HUES6 (cell line): ENCODE data around the gene ESPNL.

Experiments
- H3K27ac ChIP-seq: 2 replicates; pipeline ENCODE4 v1.7.0; 2013; ENCODE audit warnings: low read depth, mild to moderate bottlenecking, low read length, inconsistent platforms
- H3K27me3 ChIP-seq: 2 replicates; pipeline ENCODE4 v1.6.1; 2013; ENCODE audit warnings: low read length; ENCODE audit not compliant: control insufficient read depth, insufficient read depth
- H3K36me3 ChIP-seq: 2 replicates; pipeline ENCODE4 v1.6.1; 2013; ENCODE audit warnings: low read length; ENCODE audit not compliant: control insufficient read depth, insufficient read depth
- H3K4me1 ChIP-seq: 2 replicates; pipeline ENCODE4 v1.6.1; 2013; ENCODE audit warnings: low read length; ENCODE audit not compliant: control insufficient read depth, insufficient read depth
- H3K4me3 ChIP-seq: 2 replicates; pipeline ENCODE4 v1.5.1; 2013; ENCODE audit warnings: low read depth, low read length
- H3K9ac ChIP-seq: one replicate; pipeline ENCODE4 v1.6.1; 2013; ENCODE audit warnings: mild to moderate bottlenecking, low read length
- H3K9me3 ChIP-seq: 2 replicates; pipeline ENCODE4 v1.6.1; 2013; ENCODE audit warnings: low read depth, low read length; ENCODE audit not compliant: control insufficient read depth, insufficient read depth

Gene ESPNL

GRCh38 chr2:238099714-238100048 lies 459 bp upstream of the ESPNL start:
- no peak overlapping the region for H3K4me3 ChIP-seq

DNA sequence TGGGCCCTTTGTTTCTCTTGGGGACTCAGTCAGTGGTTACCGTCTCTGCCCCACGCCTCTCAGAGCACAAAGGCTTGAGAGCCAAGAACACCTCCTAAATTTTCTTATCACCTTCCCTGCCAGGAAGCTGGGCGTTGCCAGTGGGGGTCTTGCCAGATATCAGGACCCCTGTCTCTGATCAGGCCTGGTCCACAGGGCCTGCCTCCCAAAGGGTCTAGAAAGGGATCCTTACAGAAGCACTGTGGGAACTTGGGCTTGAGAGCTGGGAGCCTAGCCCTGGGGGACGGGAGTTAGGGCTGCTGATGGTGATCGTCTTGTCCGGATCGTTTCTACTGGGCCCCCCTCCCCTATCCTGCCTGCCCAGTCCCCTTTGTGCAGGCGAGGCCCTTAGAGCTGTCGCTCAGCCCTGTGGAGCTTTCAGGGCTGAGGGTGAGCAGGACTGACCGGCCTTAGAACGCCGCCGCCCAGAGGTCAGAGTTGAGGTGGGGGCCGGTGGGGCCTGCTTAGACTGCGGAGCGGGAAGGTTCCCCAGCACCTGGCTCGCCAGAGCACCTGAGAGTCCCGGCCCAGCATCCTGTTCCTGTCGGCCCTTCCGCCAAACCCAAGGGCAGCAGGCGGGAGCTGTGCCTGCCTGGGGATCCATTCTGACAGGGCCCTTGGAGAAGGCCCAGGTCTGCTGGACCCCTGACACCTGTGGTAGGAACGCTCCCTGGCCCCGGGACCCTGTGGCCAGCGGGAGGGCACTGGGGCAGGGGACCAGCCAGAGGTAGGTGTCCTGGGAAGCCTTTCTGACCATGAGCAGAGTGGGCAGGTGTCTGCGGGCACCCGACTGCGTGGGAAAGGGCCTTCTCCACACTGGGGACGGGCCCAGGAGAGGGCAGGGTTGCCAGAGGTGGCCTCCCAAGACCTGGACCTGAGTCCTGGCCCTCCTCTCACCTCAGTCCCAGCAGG lies 956 bp downstream of the ESPNL start:
- H3K9ac ChIP-seq = no peak overlapping the region
- no peaks in the 10 kb centered on the region for H3K36me3 ChIP-seq
- H3K9me3 ChIP-seq = no peaks in the 10 kb centered on the region
- no peaks in the 10 kb centered on the region for H3K27me3 ChIP-seq
- no peak overlapping the region for H3K27ac ChIP-seq
- H3K4me3 ChIP-seq = no peak overlapping the region
- H3K4me1 ChIP-seq = peaks cover 19% of the 10 kb centered on the region

More at GRCh38 chr2:238099714-238100048, 459 bp upstream of the ESPNL start:
- Histone ChIP-seq H3K4me1 (peaks cover 21% of the 10 kb centered on the region), H3K9ac (no peak overlapping the region), H3K36me3 (peaks cover 5% of the 10 kb centered on the region; the same call in 1 of the 2 replicates), H3K27me3 (no peaks in the 10 kb centered on the region), H3K27ac (no peak overlapping the region), H3K9me3 (no peaks in the 10 kb centered on the region)

GRCh38 chr2:238101891-238102841 lies 2.0 kb downstream of the ESPNL start:
- Histone ChIP-seq H3K4me3 (no peak overlapping the region), H3K4me1 (peaks cover 18% of the 10 kb centered on the region), H3K36me3 (no peaks in the 10 kb centered on the region), H3K27ac (no peak overlapping the region), H3K27me3 (no peaks in the 10 kb centered on the region), H3K9ac (no peak overlapping the region), H3K9me3 (no peaks in the 10 kb centered on the region)

GRCh38 chr2:238102865-238103264 lies 2.7 kb downstream of the ESPNL start:
- Histone ChIP-seq H3K4me3 (no peak overlapping the region), H3K27ac (no peak overlapping the region), H3K36me3 (no peaks in the 10 kb centered on the region), H3K27me3 (no peaks in the 10 kb centered on the region), H3K4me1 (peaks cover 23% of the 10 kb centered on the region), H3K9me3 (no peaks in the 10 kb centered on the region), H3K9ac (no peak overlapping the region)

- no peak overlapping the region for H3K9ac ChIP-seq
- no peak overlapping the region for H3K4me3 ChIP-seq
- H3K9me3 ChIP-seq = no peaks in the 10 kb centered on the region
- H3K36me3 ChIP-seq = no peaks in the 10 kb centered on the region
- peaks cover 22% of the 10 kb centered on the region for H3K4me1 ChIP-seq
- H3K27ac ChIP-seq = no peak overlapping the region
- H3K27me3 ChIP-seq = no peaks in the 10 kb centered on the region
These were observed 3.5 kb downstream of the ESPNL start for GRCh38 chr2:238103465-238104225.

DNA sequence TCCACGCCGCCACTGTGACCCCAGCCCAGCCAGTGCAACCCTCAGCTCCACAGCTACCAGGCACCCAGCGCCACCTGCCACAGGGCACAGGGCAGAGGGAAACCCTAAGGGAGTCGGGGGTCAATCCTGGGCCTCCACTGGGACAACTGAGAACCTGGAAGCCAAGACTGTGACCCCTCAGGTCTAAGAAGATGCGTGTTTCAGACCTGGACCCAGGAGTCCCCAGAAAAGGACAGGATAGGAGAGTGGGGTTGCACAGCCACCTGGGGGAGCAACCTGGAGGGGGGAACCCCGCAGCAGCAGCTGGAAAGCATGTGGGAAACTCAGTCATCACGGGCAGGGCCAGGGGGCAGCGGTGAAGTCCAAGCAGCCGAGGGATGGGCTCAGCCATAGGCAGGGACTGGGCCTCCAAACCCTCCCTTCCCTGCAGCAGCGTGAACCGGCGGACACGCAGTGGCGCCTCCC lies 4.1 kb downstream of the ESPNL start:
- H3K4me1 ChIP-seq = peaks cover 25% of the 10 kb centered on the region
- no peak overlapping the region for H3K4me3 ChIP-seq
- no peaks in the 10 kb centered on the region for H3K9me3 ChIP-seq
- no peaks in the 10 kb centered on the region for H3K36me3 ChIP-seq
- no peaks in the 10 kb centered on the region for H3K27me3 ChIP-seq
- no peak overlapping the region for H3K9ac ChIP-seq
- H3K27ac ChIP-seq = no peak overlapping the region

DNA sequence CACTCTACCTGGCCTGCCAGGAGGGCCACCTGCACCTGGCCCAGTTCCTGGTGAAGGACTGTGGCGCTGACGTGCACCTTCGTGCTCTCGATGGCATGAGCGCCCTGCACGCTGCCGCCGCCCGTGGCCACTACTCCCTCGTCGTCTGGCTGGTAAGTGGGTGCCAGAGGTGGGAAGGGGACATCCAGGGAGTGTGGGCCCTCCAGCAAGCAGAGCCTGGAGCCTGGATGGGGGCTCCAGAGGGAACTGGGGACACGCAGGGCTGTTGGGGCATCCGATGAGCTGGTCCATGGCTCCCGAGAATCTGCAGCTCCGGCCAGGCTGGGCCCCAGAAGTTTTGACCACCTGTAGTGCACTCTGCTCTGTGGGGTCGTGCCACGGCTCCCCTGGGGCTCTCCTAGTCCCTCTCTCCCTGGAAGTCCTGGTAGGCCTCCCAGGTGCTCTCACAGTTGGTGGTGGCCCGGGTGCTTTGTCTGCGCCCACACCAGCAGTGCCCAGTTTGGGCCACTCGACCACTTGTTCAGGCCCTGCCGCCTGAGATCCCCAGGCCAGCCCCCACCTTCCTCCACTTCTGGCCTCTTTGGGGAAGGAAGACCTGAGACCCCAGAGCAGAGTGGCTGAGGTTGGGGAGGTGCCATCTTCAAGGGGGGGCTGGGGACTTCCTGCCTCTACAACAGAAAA lies 4.7 kb downstream of the ESPNL start:
- no peak overlapping the region for H3K4me3 ChIP-seq
- H3K9ac ChIP-seq = no peak overlapping the region
- H3K36me3 ChIP-seq = no peaks in the 10 kb centered on the region
- no peaks in the 10 kb centered on the region for H3K27me3 ChIP-seq
- peaks cover 25% of the 10 kb centered on the region for H3K4me1 ChIP-seq
- H3K27ac ChIP-seq = no peak overlapping the region
- no peaks in the 10 kb centered on the region for H3K9me3 ChIP-seq

- Histone ChIP-seq H3K9ac (no peak overlapping the region), H3K36me3 (no peaks in the 10 kb centered on the region), H3K9me3 (no peaks in the 10 kb centered on the region), H3K4me3 (no peak overlapping the region), H3K27me3 (no peaks in the 10 kb centered on the region), H3K27ac (no peak overlapping the region), H3K4me1 (peaks cover 25% of the 10 kb centered on the region)
These were observed 5.6 kb downstream of the ESPNL start for GRCh38 chr2:238105506-238106338.

DNA sequence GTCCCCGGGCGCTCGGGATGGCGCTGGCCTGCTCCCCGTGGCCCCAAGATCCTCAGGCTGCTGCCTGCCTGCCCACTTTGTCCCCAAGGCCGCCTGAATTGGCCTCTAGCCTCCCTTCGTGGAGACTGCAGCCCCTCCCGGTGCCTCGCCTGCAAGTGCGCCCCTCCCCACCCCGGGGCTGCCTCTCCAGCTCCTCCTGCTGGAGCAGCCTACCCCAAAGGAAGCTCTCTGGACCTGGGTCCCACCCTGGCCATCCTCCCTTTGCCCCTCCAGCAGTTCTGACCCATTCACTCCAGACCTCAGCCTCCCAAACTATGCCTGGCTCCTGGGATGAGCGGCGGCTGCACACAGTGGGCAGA lies 6.2 kb downstream of the ESPNL start:
- no peak overlapping the region for H3K4me3 ChIP-seq
- H3K27ac ChIP-seq = no peak overlapping the region
- H3K36me3 ChIP-seq = no peaks in the 10 kb centered on the region
- no peaks in the 10 kb centered on the region; the same call in 1 of the 2 replicates for H3K9me3 ChIP-seq
- peaks cover 25% of the 10 kb centered on the region for H3K4me1 ChIP-seq
- H3K9ac ChIP-seq = no peak overlapping the region
- H3K27me3 ChIP-seq = no peaks in the 10 kb centered on the region
